GM19324 (cell line): ENCODE measurements around the gene PXYLP1.

Source experiments
- ATAC-seq: cut with Tn5 transposase; IDR thresholded peaks from one replicate; pipeline ENCODE4 v1.9.1; 2021; ENCODE audit warnings: mild to moderate bottlenecking, moderate library complexity; ENCODE audit not compliant: unreplicated experiment, low FRiP score

The PXYLP1 gene

DNA sequence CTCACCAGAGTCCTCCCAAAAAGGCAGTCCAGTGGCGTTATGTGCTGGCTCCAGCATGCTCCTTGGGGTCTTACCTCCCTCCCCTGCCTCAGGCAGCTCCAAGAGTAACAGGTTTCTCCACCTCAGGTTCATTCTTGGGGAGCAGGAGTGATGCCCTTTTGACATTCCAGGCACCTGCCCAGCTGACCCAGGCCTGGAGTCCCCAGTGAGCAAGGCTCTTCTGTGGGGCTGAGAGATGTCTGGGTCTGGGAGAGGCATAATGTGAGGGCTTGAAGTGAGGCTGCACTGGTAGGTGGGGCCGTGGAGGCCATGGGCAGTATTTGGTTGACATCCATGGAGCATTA, 15.3 kb downstream of the PXYLP1 start:
- ATAC-seq, result no peak

DNA sequence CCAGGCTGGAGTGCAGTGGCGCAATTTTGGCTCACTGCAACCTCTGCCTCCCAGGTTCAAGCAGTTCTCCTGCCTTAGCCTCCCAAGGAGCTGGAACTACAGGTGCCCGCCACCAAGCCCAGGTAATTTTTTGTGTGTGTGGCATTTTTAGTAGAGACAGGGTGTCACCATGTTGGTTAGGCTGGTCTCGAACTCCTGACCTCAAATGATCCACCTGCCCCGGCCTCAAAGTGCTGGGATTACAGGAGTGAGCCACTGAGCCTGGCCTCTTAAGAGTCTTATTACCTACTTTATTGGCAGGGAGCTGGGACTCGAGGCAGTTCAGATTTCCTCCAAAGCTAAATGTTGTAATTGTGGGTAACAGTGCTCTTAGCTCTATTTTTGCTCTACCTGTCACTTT, 16.4 kb downstream of the PXYLP1 start:
- ATAC-seq, result no peak

GRCh38 chr3:141249041-141249440, 17.4 kb downstream of the PXYLP1 start:
- no peak for ATAC-seq

DNA sequence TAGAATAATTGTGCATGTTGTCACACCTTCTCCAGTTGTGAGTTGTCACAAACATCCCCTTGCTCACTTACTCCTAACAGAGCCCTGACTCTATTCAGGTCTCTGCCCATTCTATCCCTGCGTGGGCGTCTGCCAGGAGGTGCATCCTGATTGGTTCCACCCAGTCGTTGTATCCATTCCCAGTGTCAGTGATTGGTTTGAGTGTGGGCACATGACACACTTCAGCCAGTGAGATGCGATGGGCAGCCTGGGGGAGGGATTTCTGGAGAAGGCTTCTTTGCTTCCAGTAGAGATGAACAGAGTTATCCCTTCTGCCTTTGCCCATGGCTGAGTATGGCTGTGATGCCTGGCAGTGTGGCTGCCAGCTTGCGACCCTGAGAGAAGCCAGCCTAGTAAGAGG, 18.7 kb downstream of the PXYLP1 start:
- no peak for ATAC-seq

DNA sequence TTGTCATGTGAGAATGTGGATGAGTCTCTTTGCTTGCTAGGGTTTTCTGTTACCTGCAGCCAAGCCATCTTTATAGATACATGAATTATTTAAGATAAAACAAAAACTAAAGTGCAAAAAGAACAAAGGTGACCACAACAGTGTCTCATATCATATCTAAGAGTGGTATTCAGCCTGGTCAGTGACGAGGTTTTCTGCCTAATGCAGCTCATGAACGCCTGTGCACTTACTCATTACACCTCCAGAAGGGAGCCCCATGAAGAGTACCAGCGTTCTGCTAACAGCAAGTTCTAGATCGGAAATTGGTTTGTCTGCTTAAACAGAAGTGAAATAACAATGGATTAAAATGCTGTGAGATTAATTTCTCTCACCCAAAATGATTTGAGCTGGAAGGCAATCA, 19.2 kb downstream of the PXYLP1 start:
- ATAC-seq, result no peak

- ATAC-seq, result no peak
Observed at GRCh38 chr3:141253326-141253725, 21.7 kb downstream of the PXYLP1 start.

- no peak for ATAC-seq
Observed at GRCh38 chr3:141253811-141254210, 22.2 kb downstream of the PXYLP1 start.

DNA sequence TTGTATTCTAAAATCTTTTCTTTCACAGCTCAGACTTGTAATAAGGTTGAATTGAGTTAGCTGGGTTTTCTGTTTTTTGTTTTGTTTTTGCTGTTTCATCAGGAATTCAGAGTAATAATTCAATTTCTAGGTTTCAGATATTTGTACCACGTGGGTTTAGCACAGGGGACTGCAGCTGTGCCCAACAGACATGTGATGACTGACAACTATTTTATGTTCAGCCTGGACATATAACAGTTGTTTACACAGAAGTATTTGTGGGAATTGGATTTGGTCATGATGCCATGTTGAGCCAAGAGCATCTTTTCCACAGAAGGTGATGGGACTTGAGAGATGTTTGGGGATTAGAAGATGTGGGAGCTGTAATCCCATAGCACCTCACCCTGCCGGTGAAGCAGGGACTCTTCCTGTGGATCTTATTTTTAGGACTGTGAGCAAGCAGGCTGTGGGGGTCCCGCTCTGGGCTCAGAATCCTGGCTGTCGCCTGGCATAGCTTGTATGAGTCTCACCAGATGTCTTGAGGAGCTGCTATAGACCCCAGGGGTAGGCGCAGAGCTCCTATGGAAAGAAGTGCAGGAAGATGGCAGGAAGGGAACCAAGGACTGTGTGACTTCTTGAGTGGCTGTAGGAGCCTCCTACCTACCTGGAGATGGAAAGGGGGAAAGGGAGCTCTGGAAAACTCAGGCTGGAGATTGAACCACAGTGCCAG, 23.7 kb downstream of the PXYLP1 start:
- ATAC-seq, result no peak

DNA sequence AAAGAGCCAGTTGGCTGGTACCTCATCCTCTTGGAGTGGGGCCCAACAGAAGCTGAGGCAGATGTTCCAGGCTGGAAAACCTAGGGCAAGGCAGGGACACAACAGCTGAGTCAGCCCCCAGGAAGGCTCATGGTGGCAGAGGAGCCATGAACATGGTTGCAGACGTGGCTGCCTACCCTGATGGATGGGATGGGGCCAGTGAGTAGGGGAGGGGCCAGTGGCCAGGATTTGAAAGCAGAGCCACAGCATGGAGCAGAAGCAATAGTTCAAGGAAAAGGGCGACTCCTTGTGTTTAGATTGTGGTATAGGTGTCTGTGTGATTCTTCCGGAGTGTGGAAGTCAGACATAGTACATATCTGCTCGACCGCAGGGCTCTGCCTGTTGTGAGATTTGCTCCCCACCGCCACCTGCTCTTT, 24.2 kb downstream of the PXYLP1 start:
- no peak for ATAC-seq

- ATAC-seq, result no peak
Observed at GRCh38 chr3:141256820-141257219, 25.2 kb downstream of the PXYLP1 start.

DNA sequence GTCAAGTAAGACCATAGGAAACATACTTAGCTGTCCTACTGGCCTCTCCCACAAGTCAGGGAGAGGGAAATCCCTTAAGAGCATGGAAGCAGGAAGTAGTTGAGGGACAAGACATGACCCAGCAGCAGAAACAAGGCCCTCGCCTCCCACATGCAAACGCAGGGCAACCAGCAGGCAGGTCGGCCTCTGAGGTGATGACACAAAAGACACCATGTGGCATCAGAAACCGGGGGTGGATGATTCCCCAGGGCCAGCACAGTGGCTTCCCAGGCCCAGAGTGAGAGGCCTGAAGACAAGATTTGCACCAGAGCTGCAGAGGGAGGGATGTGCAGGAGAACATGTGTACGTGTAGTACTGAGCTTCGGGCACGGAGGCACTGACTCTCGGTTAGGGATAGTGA, 26.3 kb downstream of the PXYLP1 start:
- ATAC-seq, result no peak

- ATAC-seq, result no peak
Observed at GRCh38 chr3:141258973-141259372, 27.3 kb downstream of the PXYLP1 start.

DNA sequence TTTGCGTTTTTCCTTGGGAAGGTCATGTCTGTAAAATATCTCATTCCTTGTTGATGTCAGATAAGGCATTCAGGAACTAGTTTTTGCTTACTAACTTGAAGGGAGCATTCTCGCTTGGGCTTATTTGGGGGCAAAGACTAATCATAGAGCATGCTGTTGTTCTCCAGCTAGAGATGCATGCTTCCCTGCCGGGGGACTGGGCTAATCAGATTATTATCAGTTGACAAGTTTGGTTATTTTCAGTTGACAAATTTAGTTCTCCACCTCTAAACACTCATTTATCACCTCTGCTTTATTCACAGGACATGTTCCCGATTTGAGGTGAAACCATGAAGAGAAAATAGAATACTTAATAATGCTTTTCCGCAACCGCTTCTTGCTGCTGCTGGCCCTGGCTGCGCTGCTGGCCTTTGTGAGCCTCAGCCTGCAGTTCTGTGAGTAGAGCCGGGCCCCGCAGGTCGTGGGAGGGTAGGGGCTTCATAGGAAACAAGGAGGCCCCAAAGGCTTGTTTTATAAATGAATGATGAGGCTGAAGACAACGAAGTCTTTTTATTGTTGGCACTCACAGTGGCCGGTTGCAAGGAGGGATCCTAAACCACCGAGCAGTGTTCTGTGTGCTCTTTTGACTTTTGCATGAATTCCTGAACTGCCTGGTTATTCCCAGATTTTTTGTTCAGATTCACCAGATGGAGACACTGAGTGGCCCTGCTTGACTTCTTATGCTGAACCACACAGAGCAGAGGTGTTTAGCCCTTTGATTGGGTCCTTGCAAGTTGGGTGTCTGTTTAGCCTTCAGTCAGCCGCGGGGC, 28.4 kb downstream of the PXYLP1 start:
- no peak for ATAC-seq

- ATAC-seq, result no peak
Observed at GRCh38 chr3:141260630-141260927, 29.0 kb downstream of the PXYLP1 start.

- no peak for ATAC-seq
Observed at GRCh38 chr3:141261472-141262307, 30.1 kb downstream of the PXYLP1 start.

- ATAC-seq, result no peak
Observed at GRCh38 chr3:141262308-141262705, 30.7 kb downstream of the PXYLP1 start.

GRCh38 chr3:141266186-141266585, 34.6 kb downstream of the PXYLP1 start:
- no peak for ATAC-seq

DNA sequence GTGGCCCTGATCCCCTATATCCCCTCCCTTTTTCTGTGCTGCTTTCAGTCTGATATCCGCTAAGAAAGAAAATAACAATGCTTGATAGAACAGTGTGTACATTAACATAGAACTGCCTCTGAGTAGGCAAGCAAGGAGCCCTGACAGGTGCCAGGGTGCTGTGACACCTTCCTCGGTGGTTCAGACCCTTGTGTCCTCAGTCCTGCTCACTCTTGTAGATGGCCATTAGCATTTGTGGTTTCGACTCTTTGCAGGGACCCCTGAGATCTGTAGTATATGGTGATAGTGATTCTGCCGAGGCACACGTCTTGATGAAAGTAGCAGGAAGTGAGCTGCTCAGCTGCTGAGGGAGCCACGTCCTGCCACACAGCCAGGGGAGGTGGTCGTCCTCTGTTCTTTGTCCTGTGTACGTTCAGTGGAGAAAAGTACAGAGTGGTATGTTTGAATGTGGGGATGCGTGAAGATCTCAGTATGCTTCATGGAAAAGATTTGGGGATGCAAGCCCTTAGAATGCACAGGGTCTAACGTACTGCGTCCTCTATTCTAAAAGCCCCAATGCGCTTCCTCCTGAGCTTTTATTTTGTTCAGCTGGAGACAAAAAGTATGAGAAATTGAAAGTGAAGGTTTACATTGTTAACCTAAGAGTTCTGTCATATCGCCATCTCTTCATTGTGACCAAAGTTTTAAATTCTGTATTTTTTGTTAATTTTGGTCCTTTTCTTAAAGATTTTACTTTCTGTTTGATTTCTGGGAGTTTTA, 35.4 kb downstream of the PXYLP1 start:
- ATAC-seq, result no peak

DNA sequence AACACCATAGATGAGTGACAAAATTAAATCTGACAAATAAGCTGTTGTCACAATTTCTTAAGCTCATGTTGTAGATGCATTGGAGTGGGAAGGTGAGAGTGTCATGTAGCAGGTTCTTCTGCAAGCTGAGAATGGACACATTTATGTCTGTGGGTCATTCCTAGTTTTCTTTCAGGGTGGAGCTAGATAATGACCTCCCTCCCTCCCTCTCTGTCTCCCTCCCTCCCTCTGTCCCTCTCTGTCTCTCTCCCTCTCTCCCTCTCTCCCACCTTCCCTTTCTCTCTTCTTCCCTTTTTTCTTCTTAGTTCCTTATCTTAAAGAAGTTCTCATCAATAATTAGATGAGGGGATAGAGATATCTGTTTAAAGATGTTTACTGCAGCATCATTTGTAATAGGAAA, 36.0 kb downstream of the PXYLP1 start:
- no peak for ATAC-seq

DNA sequence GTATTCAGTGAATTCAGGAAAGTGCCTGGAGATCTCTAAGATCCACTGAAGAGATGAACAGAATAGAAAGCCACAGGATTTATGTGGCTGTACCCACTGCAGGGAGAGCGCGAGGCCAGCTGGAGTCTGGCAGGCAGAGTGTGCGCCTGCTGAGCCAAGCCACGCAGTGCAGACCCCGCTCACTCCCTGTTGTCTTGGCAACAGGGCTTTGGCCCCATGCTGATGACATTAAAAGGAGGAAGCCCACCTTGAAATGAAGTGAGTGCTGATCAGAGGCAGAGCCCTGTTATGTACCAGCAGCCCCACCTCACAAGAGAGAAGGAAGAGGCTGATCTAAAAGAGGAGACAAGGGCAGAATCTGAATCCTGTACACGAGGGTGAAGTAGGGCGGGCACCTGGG, 36.7 kb downstream of the PXYLP1 start:
- no peak for ATAC-seq

DNA sequence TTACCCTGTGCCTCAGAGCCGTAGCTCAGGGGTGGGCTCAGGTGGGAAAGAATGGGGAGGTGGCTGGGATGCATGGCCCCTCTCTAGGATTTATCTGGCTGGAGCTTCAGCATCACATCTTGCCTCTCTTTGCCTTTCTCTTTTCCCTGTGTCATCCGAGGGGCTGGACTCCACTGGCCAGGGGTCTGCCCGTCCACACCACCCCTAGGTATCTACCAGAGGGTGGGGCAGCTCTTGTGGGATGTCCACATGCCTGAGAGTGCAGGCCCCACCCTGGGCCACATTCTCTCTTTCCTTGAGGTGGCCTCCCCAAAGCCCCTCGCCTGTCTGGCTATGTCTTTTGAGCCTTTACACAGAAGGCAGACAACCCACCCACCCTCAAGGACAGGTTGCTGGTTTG, 37.2 kb downstream of the PXYLP1 start:
- ATAC-seq, result no peak
